Measurements from ENCODE around the gene TULP1.

DNA sequence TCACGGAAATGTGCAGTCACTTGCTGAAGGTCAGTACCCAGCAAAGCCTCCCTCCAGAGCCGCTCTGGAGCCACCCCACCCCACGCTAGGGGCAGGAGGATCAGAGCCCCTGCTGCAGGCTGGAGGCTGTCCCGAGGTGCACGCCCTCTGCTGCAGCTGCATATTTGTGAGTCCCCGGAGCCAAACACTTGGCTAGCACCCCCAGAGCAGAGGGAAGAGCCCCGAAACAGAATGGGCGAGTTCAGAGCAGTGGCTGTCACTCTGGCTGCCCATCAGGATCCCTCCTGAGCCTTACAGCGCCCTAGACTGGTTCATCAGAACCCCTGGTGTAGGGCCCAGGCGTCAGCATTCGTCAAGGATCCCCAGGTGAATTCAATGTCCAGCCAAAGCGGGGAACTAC is 9.5 kb upstream of the TULP1 start:
- TF ChIP-seq POLR2A (IDR thresholded peaks at IDR 0.05; ENCODE audit: borderline replicate concordance, extremely low read depth, insufficient read depth, insufficient read length) = no peak
- no peak for TF ChIP-seq ZNF274 (IDR thresholded peaks at IDR 0.05; ENCODE audit: low read depth, low read length)
- no peak for TF ChIP-seq POLR2AphosphoS5 (IDR thresholded peaks at IDR 0.05; ENCODE audit: low read depth, low read length)
- TF ChIP-seq, protein P1, sequence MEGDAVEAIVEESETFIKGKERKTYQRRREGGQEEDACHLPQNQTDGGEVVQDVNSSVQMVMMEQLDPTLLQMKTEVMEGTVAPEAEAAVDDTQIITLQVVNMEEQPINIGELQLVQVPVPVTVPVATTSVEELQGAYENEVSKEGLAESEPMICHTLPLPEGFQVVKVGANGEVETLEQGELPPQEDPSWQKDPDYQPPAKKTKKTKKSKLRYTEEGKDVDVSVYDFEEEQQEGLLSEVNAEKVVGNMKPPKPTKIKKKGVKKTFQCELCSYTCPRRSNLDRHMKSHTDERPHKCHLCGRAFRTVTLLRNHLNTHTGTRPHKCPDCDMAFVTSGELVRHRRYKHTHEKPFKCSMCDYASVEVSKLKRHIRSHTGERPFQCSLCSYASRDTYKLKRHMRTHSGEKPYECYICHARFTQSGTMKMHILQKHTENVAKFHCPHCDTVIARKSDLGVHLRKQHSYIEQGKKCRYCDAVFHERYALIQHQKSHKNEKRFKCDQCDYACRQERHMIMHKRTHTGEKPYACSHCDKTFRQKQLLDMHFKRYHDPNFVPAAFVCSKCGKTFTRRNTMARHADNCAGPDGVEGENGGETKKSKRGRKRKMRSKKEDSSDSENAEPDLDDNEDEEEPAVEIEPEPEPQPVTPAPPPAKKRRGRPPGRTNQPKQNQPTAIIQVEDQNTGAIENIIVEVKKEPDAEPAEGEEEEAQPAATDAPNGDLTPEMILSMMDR (IDR thresholded peaks at IDR 0.05 in 2 of 3, conservative IDR thresholded peaks at IDR 0.05 in 1 of 3; ENCODE audit: borderline replicate concordance in 1 of 3, insufficient read depth in 1 of 3, low read depth in 2 of 3, low read length in 2 of 3) = no peak
- TF ChIP-seq, protein P2, sequence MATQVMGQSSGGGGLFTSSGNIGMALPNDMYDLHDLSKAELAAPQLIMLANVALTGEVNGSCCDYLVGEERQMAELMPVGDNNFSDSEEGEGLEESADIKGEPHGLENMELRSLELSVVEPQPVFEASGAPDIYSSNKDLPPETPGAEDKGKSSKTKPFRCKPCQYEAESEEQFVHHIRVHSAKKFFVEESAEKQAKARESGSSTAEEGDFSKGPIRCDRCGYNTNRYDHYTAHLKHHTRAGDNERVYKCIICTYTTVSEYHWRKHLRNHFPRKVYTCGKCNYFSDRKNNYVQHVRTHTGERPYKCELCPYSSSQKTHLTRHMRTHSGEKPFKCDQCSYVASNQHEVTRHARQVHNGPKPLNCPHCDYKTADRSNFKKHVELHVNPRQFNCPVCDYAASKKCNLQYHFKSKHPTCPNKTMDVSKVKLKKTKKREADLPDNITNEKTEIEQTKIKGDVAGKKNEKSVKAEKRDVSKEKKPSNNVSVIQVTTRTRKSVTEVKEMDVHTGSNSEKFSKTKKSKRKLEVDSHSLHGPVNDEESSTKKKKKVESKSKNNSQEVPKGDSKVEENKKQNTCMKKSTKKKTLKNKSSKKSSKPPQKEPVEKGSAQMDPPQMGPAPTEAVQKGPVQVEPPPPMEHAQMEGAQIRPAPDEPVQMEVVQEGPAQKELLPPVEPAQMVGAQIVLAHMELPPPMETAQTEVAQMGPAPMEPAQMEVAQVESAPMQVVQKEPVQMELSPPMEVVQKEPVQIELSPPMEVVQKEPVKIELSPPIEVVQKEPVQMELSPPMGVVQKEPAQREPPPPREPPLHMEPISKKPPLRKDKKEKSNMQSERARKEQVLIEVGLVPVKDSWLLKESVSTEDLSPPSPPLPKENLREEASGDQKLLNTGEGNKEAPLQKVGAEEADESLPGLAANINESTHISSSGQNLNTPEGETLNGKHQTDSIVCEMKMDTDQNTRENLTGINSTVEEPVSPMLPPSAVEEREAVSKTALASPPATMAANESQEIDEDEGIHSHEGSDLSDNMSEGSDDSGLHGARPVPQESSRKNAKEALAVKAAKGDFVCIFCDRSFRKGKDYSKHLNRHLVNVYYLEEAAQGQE (IDR thresholded peaks at IDR 0.05; ENCODE audit: low read depth) = no peak
- no peak for TF ChIP-seq MAX (IDR thresholded peaks at IDR 0.05)

Data from HCT116 (cell line).